Activated T-cell treated with anti-CD3 and anti-CD28 coated beads for 1 hour (primary cell): ENCODE data around the gene NUDT7.

Experiments used
- DNase-seq: peaks from one replicate; pipeline ENCODE4 v3.0.0-alpha.2; 2020; ENCODE audit warnings: low read depth

NUDT7 gene

DNA sequence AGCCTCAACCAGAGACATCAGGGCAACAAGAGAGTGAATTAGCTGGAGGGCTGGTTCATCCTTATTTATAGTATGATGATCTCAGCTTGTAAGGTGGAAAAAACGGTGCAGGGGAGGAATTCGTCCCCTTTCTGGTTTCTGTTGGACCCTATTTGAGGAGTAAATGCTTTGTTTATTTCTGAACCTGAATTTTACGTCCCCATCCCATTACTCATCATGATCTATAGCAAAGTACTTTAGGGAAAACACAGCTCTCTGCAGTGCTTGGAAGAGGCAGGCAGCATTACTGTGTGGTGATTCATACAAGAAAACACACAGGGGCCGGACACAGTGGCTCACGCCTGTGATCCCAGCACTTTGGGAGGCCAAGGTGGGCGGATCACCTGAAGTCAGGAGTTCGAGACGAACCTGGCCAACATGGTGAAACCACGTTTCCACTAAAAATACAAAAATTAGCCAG, 58.1 kb downstream of the NUDT7 start:
- no peak for DNase-seq

DNA sequence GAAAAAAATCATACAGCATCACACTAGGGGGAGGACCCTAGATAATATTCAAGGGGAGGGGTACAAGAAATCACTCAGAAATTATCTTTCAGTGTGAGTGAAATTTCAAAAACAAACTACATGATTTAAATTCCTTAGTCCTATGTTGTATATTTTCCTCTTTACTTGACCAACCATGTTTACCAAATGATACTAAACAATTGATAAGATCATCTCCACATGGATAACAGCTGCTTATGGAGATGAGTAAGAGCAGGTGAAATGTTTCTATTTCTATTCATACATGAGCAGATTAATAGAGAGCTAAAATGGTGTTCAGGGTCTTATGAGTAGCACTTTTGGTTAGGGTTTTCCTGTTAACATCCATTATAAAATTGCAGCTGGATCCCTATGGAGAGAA, 58.8 kb downstream of the NUDT7 start:
- DNase-seq: no peak

DNA sequence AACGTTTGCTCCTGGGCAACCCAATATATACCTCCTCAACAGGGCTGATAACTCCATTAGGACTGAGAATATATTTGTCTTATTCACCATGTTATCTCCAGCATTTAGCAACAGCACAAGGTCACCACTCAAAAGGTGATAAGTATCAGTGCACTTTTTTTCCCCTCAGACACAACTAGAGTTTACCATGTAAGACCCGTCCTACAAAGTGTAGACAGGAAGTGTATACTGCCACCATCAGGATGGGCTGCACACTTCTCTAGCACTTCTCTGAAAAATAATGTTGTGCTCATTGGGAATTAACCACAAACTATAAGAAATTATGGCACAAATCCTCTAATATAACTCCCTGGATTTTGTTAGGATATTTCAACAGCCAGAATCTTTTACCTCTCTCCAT, 60.4 kb downstream of the NUDT7 start:
- no peak for DNase-seq

DNA sequence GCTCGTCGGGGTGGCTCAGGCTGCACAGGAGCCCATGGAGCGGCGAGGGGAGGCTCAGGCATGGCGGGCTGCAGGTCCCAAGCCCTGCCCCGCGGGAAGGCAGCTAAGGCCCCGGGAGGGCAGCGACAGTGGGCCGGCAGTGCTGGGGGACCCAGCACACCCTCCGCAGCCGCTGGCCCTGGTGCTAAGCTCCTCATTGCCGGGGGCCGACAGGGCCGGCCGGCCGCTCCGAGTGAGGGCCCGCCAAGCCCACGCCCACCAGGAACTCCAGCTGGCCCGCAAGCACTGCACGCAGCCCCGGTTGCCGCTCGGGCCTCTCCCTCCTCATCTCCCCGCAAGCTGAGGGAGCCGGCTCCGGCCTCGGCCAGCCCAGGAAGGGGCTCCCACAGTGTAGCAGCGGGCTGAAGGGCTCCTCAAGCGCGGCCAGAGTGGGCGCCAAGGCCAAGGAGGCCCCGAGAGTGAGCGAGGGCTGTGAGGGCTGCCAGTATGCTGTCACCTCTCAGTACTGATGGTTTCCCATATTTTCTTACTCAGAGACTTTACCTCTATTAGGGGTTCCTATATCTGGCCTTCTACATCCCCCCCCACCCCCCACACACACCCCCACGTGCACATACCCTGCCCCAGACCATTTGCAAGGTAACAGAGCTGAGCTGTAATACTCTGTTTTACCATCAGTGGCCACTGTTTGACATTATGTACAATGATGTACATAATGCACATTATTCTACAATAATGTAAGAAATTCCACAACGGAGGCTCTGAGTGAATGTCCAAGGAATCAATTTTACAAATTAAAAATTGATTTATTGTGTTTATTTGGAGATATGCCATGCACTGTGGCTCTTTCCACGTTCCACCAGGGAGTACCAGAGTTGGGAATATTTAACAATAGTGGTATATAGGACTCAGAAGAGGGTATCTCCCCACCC, 62.4 kb downstream of the NUDT7 start:
- DNase-seq: no peak

DNA sequence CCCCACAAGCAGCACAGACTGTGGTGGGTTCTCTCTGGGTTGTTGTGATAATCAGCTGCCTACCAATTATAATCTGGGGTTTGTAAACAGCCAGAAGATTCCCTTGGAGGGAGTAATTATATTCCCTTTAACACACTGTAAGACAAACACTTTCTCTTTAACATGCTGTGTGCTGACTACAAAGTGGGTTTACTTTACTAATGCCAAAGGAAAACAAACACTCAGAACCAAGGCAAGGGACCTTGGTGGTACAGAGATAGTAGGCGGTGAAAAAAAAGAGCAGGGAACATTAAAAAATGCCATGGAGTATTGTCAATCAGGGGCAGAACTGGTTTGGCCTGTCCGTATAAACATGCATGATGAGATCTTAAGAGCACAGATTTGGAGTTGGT, 63.1 kb downstream of the NUDT7 start:
- DNase-seq: no peak

DNA sequence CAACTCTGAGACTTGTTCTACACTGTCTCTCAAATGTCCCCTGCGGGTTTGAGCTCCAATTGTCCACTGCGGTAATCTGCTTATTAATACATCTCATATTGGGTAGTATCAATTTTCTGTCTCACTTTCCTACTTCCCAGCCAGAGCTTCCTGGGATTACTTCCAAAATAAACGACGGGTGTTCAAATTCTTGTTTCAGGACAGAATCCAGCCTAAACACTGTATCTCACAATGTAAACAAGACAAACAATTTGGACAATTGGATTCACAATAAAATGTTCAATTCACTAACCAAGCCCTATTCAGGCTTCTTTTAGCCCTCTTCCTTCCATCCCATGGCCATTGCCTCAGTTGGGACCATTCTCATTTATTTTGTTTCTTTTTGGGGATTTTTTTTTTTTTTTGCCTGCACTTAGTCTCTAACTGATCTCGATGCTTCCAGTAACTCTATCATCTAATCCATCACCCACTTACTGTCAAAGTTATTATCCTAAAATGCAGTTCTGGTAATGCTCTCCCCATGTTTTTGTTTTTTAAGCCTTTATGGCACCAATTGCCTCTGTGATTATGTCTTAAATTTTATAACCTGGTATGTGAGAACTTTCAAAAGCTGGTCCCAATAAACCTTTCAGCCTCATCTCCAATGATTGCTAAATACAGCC, 64.0 kb downstream of the NUDT7 start:
- DNase-seq: no peak

DNA sequence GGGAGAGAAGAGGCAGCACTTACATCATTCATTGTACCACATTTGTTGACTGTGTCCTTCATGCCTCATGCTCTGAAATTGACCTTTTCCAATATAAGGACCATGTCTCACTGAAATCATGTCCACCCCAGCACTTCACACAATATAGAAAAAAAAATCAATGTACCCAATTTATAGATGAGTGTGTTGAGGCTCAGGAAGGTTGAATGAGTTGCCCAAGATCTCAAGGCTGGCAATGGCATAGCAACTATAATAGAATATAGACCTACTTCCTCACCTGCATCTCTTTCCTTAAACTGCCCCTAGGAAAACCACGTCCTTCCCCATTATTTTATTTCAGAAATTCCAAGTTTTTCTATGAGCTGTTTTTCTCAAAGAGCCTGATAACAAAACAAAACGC, 65.1 kb downstream of the NUDT7 start:
- DNase-seq: no peak

DNA sequence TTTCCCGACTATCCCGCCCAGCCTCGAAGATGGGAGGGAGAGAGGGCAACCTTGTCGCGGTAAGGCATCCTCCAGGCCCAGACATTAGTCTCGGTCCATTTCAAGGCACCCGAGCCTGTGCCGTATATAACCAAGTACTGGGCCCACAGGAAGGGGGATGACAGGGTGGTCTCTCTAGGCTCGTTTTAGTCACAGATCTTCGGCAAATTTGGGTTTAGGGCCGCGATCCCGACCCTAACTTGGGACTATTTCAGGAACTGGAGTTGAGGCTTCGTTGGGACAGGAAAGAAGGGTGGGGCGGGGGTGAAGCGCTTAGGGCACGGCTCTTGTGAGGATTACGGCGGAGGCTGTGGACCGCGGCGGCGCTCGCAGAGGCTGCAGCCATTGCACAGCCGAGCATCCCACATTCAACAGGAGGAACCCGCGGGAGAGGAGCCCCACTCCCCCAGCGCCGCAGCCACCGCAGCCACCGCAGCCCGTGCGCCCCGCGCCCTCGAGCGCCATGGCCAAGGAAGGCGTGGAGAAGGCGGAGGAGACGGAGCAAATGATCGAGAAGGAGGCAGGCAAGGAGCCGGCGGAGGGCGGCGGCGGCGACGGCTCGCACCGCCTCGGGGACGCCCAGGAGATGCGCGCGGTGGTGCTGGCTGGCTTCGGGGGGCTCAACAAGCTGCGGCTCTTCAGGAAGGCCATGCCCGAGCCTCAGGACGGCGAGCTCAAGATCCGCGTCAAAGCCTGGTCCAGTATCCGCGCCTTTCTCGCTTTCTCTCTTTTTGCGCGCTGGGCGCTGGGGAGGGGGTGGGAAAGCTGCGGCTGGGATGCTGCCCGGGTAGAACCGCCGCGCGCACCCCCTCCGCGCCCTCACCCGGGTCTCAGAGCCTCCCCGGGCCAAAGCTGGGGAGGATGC, 66.1 kb downstream of the NUDT7 start, which contains the start of gene VAT1L:
TSS of gene VAT1L (plus strand) at position 384 of the 904 bp plus-strand sequence. CDS start at position 503, 119 bp downstream.
- DNase-seq: no peak

DNA sequence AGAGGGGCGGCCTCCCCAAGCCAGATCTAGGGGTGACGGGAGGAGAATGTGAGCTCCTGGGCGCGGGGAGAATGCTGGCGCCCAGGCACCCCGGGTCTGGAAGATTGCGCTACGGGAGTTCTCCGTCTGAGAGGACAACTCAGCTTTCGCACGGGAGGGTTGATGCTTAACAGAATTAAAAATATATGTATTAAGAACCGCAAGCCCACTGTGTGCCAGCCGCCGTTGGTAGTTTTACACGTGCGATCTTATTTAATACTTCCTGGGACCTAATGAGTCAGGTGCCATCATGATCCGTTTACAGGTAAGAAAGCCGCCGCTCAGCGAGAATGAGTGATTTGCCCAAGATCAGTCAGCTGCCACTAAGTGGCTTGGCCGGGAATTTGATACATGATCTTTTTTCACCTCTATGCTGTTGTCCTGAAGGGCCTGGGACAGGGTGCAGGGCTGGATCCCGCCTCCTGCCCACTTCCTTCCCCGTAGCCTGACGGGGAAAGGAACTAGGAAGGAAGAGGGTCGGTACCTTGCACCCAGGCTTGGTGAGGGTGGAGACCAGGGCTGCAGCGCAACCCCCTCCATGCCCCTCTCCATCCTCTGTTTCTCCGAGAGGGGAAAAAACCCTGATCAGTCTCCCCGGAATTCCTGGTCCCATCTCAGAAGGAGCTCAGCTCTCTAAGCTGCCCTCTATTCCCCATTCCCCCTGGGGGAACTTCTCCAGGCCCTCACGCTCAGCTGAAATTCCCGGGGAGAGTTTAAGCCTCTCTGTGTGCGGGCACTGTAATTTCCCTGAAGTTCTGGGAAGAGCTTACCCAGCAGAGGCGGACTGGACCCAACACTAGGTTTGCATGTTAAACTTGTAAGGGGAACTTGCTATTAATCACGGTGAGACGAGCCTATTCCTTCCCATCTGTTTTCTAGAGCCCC, 67.0 kb downstream of the NUDT7 start:
- no peak for DNase-seq

DNA sequence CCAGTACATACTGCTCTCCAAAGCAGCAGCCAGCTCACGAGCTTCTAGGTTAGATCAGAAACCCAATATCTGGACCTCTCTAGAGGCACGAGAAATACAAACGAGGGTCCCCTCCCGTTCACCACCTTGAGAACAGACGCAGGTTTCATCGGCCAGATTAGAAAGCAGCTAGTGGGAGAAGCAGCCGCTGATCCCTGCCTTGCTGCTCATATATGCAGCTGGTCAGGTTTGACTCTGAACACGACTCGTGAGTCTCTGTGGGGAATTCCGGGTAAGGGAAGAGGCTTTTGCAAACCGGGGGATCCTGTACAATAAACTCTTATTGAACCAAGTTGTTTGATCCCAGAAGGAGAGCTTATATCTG, 67.7 kb downstream of the NUDT7 start:
- DNase-seq: no peak

DNA sequence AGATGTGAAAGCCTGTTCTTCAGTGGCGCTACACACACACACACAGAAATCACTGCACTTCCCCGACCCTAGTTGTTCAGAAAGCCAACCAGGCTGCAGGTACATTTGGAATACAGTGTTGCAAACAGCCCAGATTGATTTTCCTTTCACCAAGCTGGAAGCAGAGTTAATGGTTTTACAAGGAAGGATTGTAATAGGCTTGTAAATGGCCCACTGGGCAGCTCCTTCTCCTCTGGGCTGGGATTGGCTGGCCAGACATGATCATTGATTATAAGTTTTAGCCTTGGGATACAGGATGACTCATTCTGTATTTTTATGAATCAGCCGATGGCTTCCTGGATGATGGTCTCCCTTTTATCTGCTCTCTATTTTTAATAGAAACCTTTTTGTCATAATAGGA, 68.6 kb downstream of the NUDT7 start:
- no peak for DNase-seq
